SKM-1 (cell line): ENCODE results near the gene NEK5.

Source experiments
- DNase-seq: peaks from one replicate; lab custom pipeline; 2025; ENCODE audit not compliant: unreplicated experiment; lab: John Stamatoyannopoulos, UW

Gene NEK5

DNA sequence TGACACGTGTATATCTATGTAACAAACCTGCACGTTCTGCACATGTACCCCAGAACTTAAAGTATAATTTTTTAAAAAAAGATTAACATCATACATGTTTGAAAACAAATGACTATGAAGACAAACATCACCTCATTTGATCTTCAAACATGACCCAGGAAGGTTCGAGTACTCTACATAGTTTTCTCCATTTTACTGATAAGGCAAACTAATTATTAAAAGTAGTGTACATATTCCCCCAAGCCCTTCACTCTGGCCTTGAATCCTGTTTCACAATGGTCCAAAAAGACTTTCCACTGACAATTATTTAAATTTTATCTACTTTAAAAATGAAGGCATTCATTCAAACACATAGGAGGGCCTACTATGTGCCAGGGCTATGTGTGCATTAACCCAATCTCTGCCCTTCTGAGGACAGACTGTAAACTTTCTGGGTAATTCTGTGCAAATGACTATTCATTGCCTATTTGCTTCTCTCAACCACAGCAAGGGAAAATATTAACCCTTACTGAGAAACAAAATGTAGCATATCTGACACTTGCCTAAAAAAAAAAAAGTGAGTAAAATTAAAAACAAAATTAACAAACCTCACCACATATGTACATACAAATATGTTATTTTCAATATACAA is 139.8 kb downstream of the NEK5 start:
- no peak for DNase-seq
